DMS53 (cell line): ENCODE measurements around the gene ASIC2.

Experiments
- DNase-seq: peaks from one replicate; lab custom pipeline; 2025; lab: John Stamatoyannopoulos, UW

The ASIC2 gene

GRCh38 chr17:33152783-33153182, 140.3 kb downstream of the ASIC2 start:
- DNase-seq: no peak

GRCh38 chr17:33151565-33151964, 141.5 kb downstream of the ASIC2 start:
- no peak for DNase-seq

- no peak for DNase-seq
Observed at GRCh38 chr17:33145941-33146340, 147.2 kb downstream of the ASIC2 start.

- no peak for DNase-seq
Observed at GRCh38 chr17:33144837-33145236, 148.3 kb downstream of the ASIC2 start.

GRCh38 chr17:33142705-33143299, 150.3 kb downstream of the ASIC2 start:
- no peak for DNase-seq

DNA sequence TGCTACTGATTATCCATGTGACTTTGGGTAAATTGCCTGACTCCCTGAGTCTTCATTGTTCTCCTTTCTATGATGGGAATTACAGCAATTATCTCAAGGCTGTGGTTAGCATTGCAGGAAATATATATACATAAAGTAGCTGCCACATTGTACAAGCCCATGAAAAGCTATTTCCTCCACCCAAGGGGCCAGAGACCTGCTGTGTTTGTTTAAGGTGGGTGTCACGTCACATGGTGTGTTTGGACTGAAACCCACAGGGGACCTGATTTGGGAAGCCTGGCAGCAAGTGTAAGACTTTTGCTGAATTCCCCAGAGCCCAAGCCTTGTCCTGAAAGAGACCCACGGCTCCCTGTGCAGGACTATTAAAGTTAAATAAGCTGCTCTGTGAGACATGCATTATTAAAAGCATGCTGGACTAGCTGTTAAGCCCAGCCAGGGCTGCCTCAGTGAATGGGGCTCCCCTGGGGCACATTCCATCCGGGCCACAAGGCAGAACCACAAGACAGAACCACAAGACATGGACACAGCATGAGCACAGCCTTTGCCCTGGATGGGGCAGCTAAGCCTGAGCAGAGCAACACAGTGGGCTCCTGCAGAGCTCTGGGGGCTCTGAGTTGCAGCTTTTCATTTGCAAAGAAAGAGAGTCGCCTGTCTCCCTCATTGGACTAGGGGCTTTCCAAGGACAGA, 152.5 kb downstream of the ASIC2 start:
- DNase-seq: no peak

- no peak for DNase-seq
Observed at GRCh38 chr17:33138627-33139026, 154.5 kb downstream of the ASIC2 start.

DNA sequence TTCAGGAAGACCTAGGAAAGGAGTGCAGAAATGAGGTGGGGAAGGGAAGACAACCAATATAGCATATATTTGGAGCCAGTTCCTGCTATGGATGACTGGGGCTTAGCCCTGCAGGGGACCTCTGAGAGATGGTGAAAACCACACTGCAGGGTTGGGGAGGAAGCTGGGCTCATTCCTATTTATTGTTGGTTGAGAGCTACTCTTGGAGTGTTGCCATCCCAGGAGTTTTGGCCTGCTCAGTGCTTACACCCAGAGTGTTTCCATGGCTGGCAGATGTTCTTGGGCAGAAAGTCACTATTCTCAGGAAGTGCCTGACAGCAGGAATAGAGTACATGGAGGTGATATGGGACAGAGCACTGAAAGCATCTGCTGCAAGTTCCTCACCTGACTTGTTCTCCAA, 155.7 kb downstream of the ASIC2 start:
- no peak for DNase-seq

DNA sequence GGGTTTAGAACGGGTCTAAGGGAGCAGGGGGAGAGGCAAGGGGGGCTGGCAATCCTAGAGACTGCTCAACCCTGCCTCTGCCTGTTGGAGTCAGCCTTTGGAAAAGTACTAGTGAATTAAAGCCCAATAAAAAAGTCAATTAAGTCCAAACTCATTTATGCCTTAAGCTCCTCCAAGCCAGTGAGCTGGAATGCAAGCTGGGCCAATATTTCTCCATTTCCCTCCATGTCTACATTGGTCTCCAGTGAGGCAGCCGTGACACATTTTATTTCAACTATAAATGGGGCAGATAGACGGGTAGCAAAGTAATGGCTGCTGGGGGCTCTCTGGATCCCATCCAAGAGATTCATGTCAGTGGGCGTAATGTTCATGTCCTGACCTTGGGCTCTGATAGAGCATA, 157.4 kb downstream of the ASIC2 start:
- DNase-seq: no peak

DNA sequence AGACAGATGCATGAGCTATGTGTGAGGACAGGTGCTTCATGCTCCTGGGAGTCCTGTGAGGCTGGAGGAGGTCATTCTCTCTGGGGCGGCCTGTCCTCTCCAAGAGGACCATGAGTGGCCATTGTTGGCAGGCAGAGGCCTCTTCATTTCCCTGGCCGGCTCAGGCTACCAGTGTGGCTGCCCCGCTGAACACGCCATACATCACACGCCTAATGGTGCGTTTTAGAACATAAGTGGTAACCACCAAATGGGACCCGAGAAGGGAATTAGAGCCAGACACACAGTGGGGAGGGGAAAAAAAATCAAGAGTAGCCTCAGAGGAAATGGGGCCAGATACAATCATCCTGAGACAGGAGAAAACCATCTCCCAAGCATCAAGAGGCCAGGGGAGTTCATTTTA, 161.5 kb downstream of the ASIC2 start:
- no peak for DNase-seq

DNA sequence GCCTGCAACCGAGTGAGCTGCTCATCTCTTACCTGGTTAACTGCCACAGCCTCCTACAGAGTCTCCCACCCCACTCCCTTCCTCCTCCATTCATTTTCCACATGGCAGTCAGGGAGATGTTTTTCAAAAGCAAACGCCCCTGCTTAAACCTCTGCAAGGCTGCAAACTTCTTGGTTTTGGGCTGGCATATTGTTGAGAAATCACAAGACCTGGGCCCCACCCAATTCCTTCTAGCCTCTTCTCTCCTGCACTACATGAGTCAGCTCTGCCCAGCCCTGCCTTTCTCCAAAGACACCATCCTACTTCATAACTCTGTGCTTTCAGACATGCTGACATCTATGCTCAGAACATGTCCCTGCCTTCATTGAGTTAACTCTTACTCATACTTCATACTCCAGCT, 165.4 kb downstream of the ASIC2 start:
- DNase-seq: no peak

- no peak for DNase-seq
Observed at GRCh38 chr17:33126086-33126485, 167.0 kb downstream of the ASIC2 start.

- no peak for DNase-seq
Observed at GRCh38 chr17:33125552-33125950, 167.5 kb downstream of the ASIC2 start.

- DNase-seq: no peak
Observed at GRCh38 chr17:33124871-33125551, 168.1 kb downstream of the ASIC2 start.

GRCh38 chr17:33124185-33124584, 168.9 kb downstream of the ASIC2 start:
- DNase-seq: no peak

DNA sequence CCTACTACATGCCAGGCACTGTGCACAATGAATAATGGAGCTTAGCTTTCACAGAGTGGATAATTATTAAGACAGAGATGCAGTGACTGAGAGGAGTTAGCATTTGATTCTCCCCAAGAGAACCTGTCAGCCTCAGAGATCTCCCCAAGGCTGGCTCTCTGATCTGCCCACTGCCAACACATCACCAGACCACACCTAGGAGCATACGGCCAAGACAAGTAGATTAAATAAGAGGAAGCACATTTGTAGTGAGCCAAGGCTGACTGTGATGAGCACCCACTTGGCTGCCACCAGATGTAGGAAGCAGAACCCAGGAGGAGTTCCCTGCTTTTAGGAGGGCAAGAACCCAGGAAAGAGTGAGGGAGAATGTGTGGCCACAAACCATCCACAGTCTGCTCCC, 171.3 kb downstream of the ASIC2 start:
- DNase-seq: no peak

- DNase-seq: no peak
Observed at GRCh38 chr17:33121272-33121671, 171.8 kb downstream of the ASIC2 start.

DNA sequence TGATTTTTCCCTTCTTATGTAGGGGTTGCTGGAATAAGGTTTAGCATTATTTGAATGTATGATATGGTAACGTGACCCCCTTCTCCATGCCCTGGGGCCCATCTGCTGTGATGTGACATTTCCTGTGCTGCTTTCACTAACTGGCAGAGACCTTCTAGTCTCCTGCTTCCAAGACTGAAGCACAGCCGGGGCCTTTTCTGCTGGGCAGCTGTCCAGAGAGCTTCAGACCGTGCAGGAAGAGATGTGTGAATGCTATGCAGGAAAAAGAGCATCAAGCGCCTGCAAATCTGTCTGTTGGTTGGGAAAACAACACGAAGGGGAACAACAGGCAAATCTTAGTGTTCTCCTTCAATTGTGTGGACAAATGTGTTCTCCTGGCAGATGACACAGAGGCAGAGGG, 173.0 kb downstream of the ASIC2 start:
- no peak for DNase-seq

DNA sequence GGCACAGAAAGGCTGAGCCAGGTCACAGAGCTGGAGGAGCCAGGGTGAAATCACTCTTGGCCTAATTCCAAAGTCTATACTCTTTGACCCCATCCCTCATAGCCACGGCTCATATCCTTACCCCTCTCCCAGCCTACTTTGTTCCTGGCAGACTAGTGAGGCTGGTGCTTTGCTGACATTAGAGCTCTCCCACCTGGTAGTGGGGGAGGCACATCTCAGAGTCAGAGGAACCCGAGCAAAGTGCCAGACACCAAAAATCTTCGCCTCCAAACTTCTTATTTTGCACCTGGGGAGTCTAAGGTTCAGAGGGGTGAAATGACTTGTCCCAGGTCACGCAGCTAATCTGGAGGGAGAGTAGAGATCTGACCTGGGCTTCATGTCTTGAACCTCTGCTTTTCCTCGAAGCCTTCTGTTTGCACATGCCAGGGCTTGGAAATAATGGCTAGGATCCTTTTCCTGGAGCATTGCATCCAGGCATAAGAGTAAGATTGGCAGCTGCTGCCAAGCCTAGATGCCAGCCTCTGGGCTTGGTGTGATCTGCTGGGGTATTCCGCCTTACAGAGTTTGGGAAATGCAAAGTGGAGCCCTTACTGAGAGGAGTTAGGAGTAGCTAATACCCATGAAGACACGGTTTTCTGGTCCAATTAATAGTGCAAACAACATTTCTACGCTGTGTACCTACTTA, 174.6 kb downstream of the ASIC2 start:
- no peak for DNase-seq

DNA sequence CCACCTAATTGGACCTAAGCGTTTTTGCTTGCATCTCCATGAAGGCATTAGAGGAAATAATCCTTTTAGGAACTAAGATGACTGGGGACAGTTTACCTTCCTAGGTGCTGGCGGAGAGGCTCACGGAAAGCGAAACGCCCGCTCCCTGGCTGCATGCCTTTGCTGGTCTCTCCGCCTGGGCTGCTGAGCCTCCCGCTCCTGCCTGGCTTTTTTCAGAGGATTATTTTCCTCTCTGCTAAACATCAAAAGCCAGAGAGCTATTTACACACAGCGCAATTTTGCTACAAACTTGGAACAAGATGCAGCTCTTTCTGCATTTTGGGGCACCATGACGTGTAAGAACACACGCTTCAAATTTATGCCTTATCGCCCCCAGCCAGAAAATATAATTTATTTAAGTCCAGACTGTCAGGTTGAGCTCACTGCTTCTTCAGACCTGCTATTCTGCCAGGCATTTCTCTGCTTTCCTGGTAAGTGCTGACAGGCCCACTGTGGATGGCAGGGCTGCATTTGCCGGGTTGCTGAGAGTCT, 177.0 kb downstream of the ASIC2 start:
- DNase-seq: no peak

GRCh38 chr17:33115366-33115765, 177.7 kb downstream of the ASIC2 start:
- DNase-seq: no peak

GRCh38 chr17:33113991-33114370, 179.1 kb downstream of the ASIC2 start:
- no peak for DNase-seq
